HepG2 (cell line): ENCODE data around the gene UVSSA. TPM values are rescaled to one million over a fixed set of nuclear protein-coding genes. Genes with fewer than 3 reads are reported as not detected.

ENCODE experiments used
- ATAC-seq: fragments of 200-7000 bp; cut with Tn5 transposase; 3 replicates; pipeline ENCODE4 v1.9.1; 2020; ENCODE audit warnings: mild to moderate bottlenecking, moderate library complexity
- BruUV-seq: library from RNA; stranded (reverse); fragments of 400-500 nt; replicated peaks from 2 replicates; lab custom pipeline; 2021; lab: Mats Ljungman, UMichigan
- CTCF ChIA-PET: fragments of 300-600 bp; formaldehyde crosslinking; extraction: SDS; loops from one replicate; lab custom pipeline; 2021; ENCODE audit warnings: low total read pairs, inconsistent platforms, low intra/inter-chr PET ratio; lab: Yijun Ruan, JAX
- POLR2A ChIA-PET: fragments of 350-600 bp; sonication (Branson Sonifier 250); formaldehyde crosslinking; loops from one replicate; lab custom pipeline; 2020; ENCODE audit warnings: antibody characterized with exemption, inconsistent platforms; lab: Yijun Ruan, JAX
- DNase-seq: peaks from one replicate; pipeline ENCODE4 v3.0.0-alpha.2; 2015; ENCODE audit warnings: low spot score
- FAIRE-seq: peaks from 3 replicates; lab custom pipeline; 2011; peaks lifted over from hg19 to GRCh38; lab: Jason Lieb, UNC
- H2AFZ ChIP-seq: one replicate; pipeline ENCODE4 v1.6.1; 2011; ENCODE audit warnings: low read length, inconsistent platforms
- H3K27ac ChIP-seq: fragments of 300-600 bp; 3 replicates; pipeline ENCODE4 v1.8.0; 2011; ENCODE audit warnings: mixed run types, mild to moderate bottlenecking, mixed read lengths, low read length, inconsistent platforms; ENCODE audit not compliant: insufficient read depth; ENCODE audit errors: extremely low read length
- H3K27me3 ChIP-seq, 2 experiments: fragments of 200-600 bp in 1 of 2; 2 replicates in 1 of 2; 3 replicates in 1 of 2; pipeline versions ENCODE4 v1.6.0 to v1.8.0; 2011; ENCODE audit warnings: low read length in 2 of 2, mild to moderate bottlenecking in 2 of 2, moderate library complexity in 2 of 2, inconsistent platforms in 1 of 2; ENCODE audit not compliant: insufficient read depth in 2 of 2, control insufficient read depth in 1 of 2
- H3K36me3 ChIP-seq, 2 experiments: fragments of 200-600 bp in 1 of 2; replicated peaks in 1 of 2; 2 replicates in 1 of 2; 3 replicates in 1 of 2; pipeline versions ENCODE4 v1.5.1 to v1.8.0; 2011; ENCODE audit warnings: low read length in 2 of 2, inconsistent platforms in 1 of 2; ENCODE audit not compliant: insufficient read depth in 2 of 2, control insufficient read depth in 1 of 2
- H3K4me1 ChIP-seq: 2 replicates; pipeline ENCODE4 v1.5.1; 2012; ENCODE audit warnings: low read length, inconsistent platforms; ENCODE audit not compliant: insufficient read depth
- H3K4me2 ChIP-seq: 2 replicates; pipeline ENCODE4 v1.6.0; 2011; ENCODE audit warnings: low read depth, low read length, inconsistent platforms
- H3K4me3 ChIP-seq, 3 experiments: fragments of 200-600 bp in 1 of 3; sonication (generic), shearing (Covaris generic) in 1 of 3; replicated peaks in 1 of 3; 2 replicates each; pipeline ENCODE4 v1.5.1; 2011 to 2016; ENCODE audit warnings: low read length in 3 of 3, inconsistent platforms in 2 of 3, low read depth in 2 of 3, mild to moderate bottlenecking in 2 of 3, control low read depth in 1 of 3, mixed read lengths in 1 of 3; ENCODE audit not compliant: insufficient read depth in 1 of 3
- H3K79me2 ChIP-seq: one replicate; pipeline ENCODE4 v1.6.1; 2011; ENCODE audit warnings: low read length, inconsistent platforms; ENCODE audit not compliant: insufficient read depth
- H3K9ac ChIP-seq: 2 replicates; pipeline ENCODE4 v1.6.0; 2011; ENCODE audit warnings: mild to moderate bottlenecking, low read depth, low read length, inconsistent platforms; ENCODE audit not compliant: insufficient read depth
- H3K9me3 ChIP-seq: 2 replicates; pipeline ENCODE4 v1.5.1; 2012; ENCODE audit warnings: mild to moderate bottlenecking, low read length
- H4K20me1 ChIP-seq: 2 replicates; pipeline ENCODE4 v1.6.0; 2011; ENCODE audit warnings: inconsistent platforms, mild to moderate bottlenecking, low read length, moderate library complexity; ENCODE audit not compliant: insufficient read depth
- BRF2 ChIP-seq: sonication (generic); formaldehyde crosslinking; IDR thresholded peaks from 2 replicates; pipeline ENCODE4 v1.8.1; 2022; ENCODE audit warnings: mild to moderate bottlenecking, missing genetic modification reagents
- EHMT2 ChIP-seq: fragments of 200-600 bp; sonication (generic); IDR thresholded peaks from 2 replicates; pipeline ENCODE4 v1.7.0; 2017; ENCODE audit warnings: antibody characterized with exemption, low read depth, low read length, borderline replicate concordance
- GATAD2A ChIP-seq: IDR thresholded peaks from 2 replicates; pipeline ENCODE4 v1.6.1; 2016
- NR2F2 ChIP-seq: IDR thresholded peaks from 2 replicates; pipeline ENCODE4 v1.6.1; 2012; ENCODE audit warnings: low read depth, inconsistent platforms, borderline replicate concordance
- ZFAT ChIP-seq: sonication (generic); formaldehyde crosslinking; conservative IDR thresholded peaks from 2 replicates; pipeline ENCODE4 v1.8.1; 2023; ENCODE audit warnings: missing genetic modification reagents, inconsistent platforms
- ZNF34 ChIP-seq: sonication (generic); formaldehyde crosslinking; IDR thresholded peaks from 2 replicates; pipeline ENCODE4 v1.4.0; 2020; ENCODE audit warnings: mild to moderate bottlenecking, missing genetic modification reagents, borderline replicate concordance
- ZNF7 ChIP-seq: IDR thresholded peaks from 2 replicates; pipeline ENCODE4 v1.6.1; 2016; ENCODE audit warnings: missing biosample characterization, missing genetic modification reagents
- ZNF724P ChIP-seq: sonication (generic); formaldehyde crosslinking; IDR thresholded peaks from 2 replicates; pipeline ENCODE4 v1.8.0; 2022; ENCODE audit warnings: missing genetic modification reagents, borderline replicate concordance
- ZNF839 ChIP-seq: sonication (generic); formaldehyde crosslinking; IDR thresholded peaks from 2 replicates; pipeline ENCODE4 v1.4.0; 2020; ENCODE audit warnings: missing genetic modification reagents, mild to moderate bottlenecking, borderline replicate concordance
- WGBS: methylation state at CpG from one replicate; pipeline ENCODE4 v1.1.6; 2017; ENCODE audit warnings: low lambda C conversion rate; 5-methylcytosine and 5-hydroxymethylcytosine counted together
- in situ Hi-C: cut with HindIII; loops from 2 replicates; pipeline ENCODE4 v1.10.0; 2017; ENCODE audit warnings: low pct_unique_long_range_greater_than_20kb; ENCODE audit not compliant: extremely low pct_ligation_motif_present
- intact Hi-C: fragments of 100-400 bp; cut with micrococcal nuclease; formaldehyde crosslinking; loops from one replicate; pipeline ENCODE4 v1.10.0; 2022; ENCODE audit not compliant: unreplicated experiment
- polyA plus RNA-seq, 8 experiments: library from polyadenylated mRNA; depleted of rRNA in 3 of 8; stranded (reverse) in 7 of 8; unstranded in 1 of 8; fragments of >200 nt; fragmentation: Illumina TruSeq in 4 of 8; extraction: Trizol in 4 of 8; gene quantifications; 2 replicates each; pipeline versions ENCODE4 v1.2.1 to v1.2.3, GENCODE V29; 2011 to 2016; ENCODE audit warnings: low read depth in 4 of 8, missing spikeins in 1 of 8, mixed read lengths in 1 of 8; ENCODE audit not compliant: insufficient read depth in 1 of 8
- total RNA-seq, 5 experiments: library from RNA; depleted of rRNA; stranded (reverse); fragments of >200 nt; fragmentation: Illumina TruSeq; extraction: Trizol; gene quantifications; 2 replicates each; pipeline ENCODE4 v1.2.3, GENCODE V29; 2016; ENCODE audit warnings: low read depth in 1 of 5
- TF ChIP-seq, protein P1 (sequence below): sonication (generic); formaldehyde crosslinking; IDR thresholded peaks from 2 replicates; pipeline ENCODE4 v1.5.0; 2020; ENCODE audit warnings: missing genetic modification reagents, mild to moderate bottlenecking, borderline replicate concordance

The UVSSA gene
- total and polyA plus RNA-seq, 2 of the 13 experiments (the other 11 are each of a cell fraction or from before 2014, with no cell fraction given), result 4.6 to 8.4 TPM

DNA sequence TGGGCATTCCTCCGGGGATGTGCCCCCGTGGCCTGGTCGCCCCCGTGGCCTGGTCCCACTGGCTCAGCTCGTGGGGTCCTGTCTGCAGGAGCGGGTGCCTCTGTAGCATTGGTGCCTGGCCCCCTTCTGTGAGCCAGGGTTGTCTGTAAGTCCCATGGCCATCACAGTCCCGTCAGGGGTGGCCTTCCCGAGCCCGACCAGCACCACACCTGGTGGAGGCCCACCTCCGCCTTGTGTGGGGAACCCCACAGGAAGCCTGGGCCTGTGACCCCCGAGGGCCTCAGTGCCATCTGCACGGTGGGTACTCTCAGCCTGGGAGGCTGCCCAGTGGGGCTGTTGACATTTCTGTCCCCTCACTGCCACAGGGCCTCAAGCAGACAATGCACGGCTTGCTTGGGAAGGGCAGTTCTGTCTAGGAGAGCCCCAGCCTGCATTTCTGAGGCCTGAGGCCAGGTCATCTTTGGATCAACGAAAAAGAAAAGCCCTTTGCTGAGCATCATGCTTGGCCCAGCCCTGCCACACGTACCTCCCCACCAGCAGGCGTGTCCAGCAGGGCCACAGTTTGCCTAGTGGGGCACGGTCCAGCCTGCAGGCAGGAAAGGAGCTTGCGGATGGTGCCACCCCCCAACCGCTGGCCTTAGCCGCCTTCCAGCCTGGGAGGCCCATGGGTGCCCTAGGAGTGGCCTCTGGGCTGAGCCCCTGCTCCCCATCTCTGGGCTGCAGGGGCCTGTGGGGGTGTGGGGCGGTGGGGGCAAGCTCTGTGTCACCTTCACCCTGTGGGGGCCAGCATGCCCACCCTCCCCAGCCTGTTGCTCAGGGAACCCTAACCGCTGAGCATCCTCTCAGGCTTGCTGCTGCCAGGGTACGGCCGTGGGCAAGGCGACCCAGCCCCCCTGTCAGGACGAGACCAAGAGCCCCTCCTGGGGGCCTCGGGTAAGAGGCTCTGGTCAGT, 36.0 kb downstream of the UVSSA start:
- Histone ChIP-seq H3K79me2 (no peaks in the 10 kb centered on the region), H4K20me1 (no peaks in the 10 kb centered on the region), H3K4me2 (no peak overlapping the region), H3K27ac (no peak overlapping the region), H3K36me3 (peaks cover 2 to 11% of the 10 kb centered on the region in 2 experiments; a peak in 4 of 5 replicates), H3K9ac (no peak overlapping the region), H3K4me1 (no peaks in the 10 kb centered on the region), H3K27me3 (no peaks in the 10 kb centered on the region), H3K9me3 (no peaks in the 10 kb centered on the region), H3K4me3 (no peak overlapping the region), H2AFZ (no peak overlapping the region)
- BruUV-seq, result no TSS peak
- intact Hi-C loops, result no loop called here
- CTCF ChIA-PET, result no interaction called here
- FAIRE-seq, result no peak
- DNase-seq, result no peak
- TF ChIP-seq GATAD2A (CRISPR knock-in tag) (no peak), ZFAT (CRISPR knock-in tag) (no peak)
- in situ Hi-C loops, result no loop called here
- ATAC-seq, result no peak
- POLR2A ChIA-PET, result no interaction called here
- WGBS, result 91% methylated on average over 11 of the region's 27 CpGs

DNA sequence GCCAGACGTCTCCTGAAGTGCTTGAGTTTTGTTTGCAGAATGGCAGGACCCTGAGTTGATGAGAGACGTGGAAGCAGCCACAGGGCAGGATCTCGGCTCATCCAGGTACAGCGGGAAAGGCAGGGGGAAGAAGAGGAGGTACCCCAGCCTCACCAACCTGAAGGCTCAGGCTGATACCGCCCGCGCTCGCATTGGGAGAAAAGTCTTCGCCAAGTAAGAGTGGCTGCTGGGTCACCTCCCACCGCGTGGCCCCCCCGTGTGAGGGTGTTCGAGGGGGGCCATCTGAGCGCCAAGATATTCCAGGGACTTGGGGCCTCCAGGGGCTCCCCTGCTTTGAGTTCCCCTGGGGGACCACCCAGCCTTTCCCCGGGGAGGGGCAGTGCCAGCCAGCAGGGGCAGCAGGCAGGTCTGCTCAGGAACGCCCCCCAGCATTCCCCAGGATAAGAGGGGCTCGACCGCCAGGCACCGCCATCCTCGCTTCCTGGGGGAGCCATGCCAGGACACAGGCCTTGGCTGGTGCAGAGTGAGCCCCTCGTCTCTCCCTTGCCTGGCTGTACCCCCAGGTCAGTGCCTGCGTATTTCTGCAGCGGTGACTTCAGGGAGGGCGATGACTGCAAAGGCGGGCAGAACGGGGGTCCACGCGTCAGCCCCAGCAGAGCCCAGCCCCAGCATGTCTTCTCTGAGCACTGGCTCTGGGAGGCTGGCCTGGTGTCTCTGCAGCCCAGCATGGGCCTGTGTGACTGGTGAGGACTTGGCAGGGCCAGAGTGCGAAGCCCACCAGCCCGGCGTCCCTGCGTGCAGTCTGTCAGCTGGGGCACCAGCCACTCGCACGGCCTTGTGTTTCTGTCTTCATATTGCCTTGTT, 37.0 kb downstream of the UVSSA start:
- no TSS peak for BruUV-seq
- DNase-seq, result no peak
- no peaks in the 10 kb centered on the region for H3K79me2 ChIP-seq
- H4K20me1 ChIP-seq, result no peaks in the 10 kb centered on the region
- ATAC-seq, result no peak
- ChIA-PET POLR2A (no interaction called here), CTCF (no interaction called here)
- no peaks in the 10 kb centered on the region for H3K9me3 ChIP-seq
- H3K4me1 ChIP-seq, result no peaks in the 10 kb centered on the region
- WGBS, result 92% methylated on average over 8 of the region's 34 CpGs
- H3K36me3 ChIP-seq, result peaks cover 2 to 11% of the 10 kb centered on the region in 2 experiments; a peak in 4 of 5 replicates
- intact Hi-C loops, result no loop called here
- H3K4me3 ChIP-seq, result no peak overlapping the region
- H3K4me2 ChIP-seq, result no peak overlapping the region
- H2AFZ ChIP-seq, result no peak overlapping the region
- no peak overlapping the region for H3K9ac ChIP-seq
- in situ Hi-C loops, result no loop called here
- no peaks in the 10 kb centered on the region for H3K27me3 ChIP-seq
- H3K27ac ChIP-seq, result no peak overlapping the region
- no peak for FAIRE-seq
- TF ChIP-seq BRF2 (CRISPR knock-in tag), result no peak
- no peak for TF ChIP-seq ZNF839
- no peak for TF ChIP-seq ZNF724P (CRISPR knock-in tag)
- TF ChIP-seq EHMT2, result no peak
- TF ChIP-seq NR2F2, result no peak
- no peak for TF ChIP-seq ZNF34
- no peak for TF ChIP-seq ZNF7
- TF ChIP-seq, protein P1, sequence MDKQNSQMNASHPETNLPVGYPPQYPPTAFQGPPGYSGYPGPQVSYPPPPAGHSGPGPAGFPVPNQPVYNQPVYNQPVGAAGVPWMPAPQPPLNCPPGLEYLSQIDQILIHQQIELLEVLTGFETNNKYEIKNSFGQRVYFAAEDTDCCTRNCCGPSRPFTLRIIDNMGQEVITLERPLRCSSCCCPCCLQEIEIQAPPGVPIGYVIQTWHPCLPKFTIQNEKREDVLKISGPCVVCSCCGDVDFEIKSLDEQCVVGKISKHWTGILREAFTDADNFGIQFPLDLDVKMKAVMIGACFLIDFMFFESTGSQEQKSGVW (CRISPR knock-in tag), result no peak
